Measurements from ENCODE around the gene LHFPL6.

GRCh38 chr13:39322836-39323585 lies 280.0 kb downstream of the LHFPL6 start:
- TF ChIP-seq, protein P1, sequence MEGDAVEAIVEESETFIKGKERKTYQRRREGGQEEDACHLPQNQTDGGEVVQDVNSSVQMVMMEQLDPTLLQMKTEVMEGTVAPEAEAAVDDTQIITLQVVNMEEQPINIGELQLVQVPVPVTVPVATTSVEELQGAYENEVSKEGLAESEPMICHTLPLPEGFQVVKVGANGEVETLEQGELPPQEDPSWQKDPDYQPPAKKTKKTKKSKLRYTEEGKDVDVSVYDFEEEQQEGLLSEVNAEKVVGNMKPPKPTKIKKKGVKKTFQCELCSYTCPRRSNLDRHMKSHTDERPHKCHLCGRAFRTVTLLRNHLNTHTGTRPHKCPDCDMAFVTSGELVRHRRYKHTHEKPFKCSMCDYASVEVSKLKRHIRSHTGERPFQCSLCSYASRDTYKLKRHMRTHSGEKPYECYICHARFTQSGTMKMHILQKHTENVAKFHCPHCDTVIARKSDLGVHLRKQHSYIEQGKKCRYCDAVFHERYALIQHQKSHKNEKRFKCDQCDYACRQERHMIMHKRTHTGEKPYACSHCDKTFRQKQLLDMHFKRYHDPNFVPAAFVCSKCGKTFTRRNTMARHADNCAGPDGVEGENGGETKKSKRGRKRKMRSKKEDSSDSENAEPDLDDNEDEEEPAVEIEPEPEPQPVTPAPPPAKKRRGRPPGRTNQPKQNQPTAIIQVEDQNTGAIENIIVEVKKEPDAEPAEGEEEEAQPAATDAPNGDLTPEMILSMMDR (IDR thresholded peaks at IDR 0.05): no peak
- TF ChIP-seq POLR2A (IDR thresholded peaks at IDR 0.05): no peak

All from upper lobe of left lung (tissue), 4 donors.